ENCODE data around the gene MYO15B.

MYO15B gene

GRCh38 chr17:75571197-75571884 is 16.3 kb upstream of the MYO15B start:
- H3K4me3 ChIP-seq (ENCODE audit: control insufficient read depth, low read depth, low read length) = no peak overlapping the region
- no peak for TF ChIP-seq CTCF (IDR thresholded peaks at IDR 0.05; ENCODE audit: control insufficient read depth, insufficient read depth, low read depth, low read length, missing control alignments)
- DNase-seq (ENCODE audit: low read depth) = no peak

- H3K4me3 ChIP-seq (ENCODE audit: control insufficient read depth, low read depth, low read length) = no peak overlapping the region
- no peak for DNase-seq (ENCODE audit: low read depth)
- TF ChIP-seq CTCF (IDR thresholded peaks at IDR 0.05; ENCODE audit: control insufficient read depth, insufficient read depth, low read depth, low read length, missing control alignments) = no peak
Measured at GRCh38 chr17:75571885-75572215, 15.8 kb upstream of the MYO15B start.

- DNase-seq (ENCODE audit: low read depth) = no peak
- H3K4me3 ChIP-seq (ENCODE audit: control insufficient read depth, low read depth, low read length) = no peak overlapping the region
- TF ChIP-seq CTCF (IDR thresholded peaks at IDR 0.05; ENCODE audit: control insufficient read depth, insufficient read depth, low read depth, low read length, missing control alignments) = no peak
Measured at GRCh38 chr17:75572713-75573539, 14.7 kb upstream of the MYO15B start.

GRCh38 chr17:75573540-75573957 is 14.1 kb upstream of the MYO15B start:
- no peak for TF ChIP-seq CTCF (IDR thresholded peaks at IDR 0.05; ENCODE audit: control insufficient read depth, insufficient read depth, low read depth, low read length, missing control alignments)
- no peak for DNase-seq (ENCODE audit: low read depth)
- H3K4me3 ChIP-seq (ENCODE audit: control insufficient read depth, low read depth, low read length) = no peak overlapping the region

GRCh38 chr17:75573994-75574393 is 13.6 kb upstream of the MYO15B start:
- DNase-seq (ENCODE audit: low read depth) = no peak
- no peak for TF ChIP-seq CTCF (IDR thresholded peaks at IDR 0.05; ENCODE audit: control insufficient read depth, insufficient read depth, low read depth, low read length, missing control alignments)

GRCh38 chr17:75574404-75575036 is 13.1 kb upstream of the MYO15B start:
- no peak for TF ChIP-seq CTCF (IDR thresholded peaks at IDR 0.05; ENCODE audit: control insufficient read depth, insufficient read depth, low read depth, low read length, missing control alignments)
- no peak for DNase-seq (ENCODE audit: low read depth)
- no peak overlapping the region for H3K4me3 ChIP-seq (ENCODE audit: control insufficient read depth, low read depth, low read length)

More at GRCh38 chr17:75573994-75574393, 13.6 kb upstream of the MYO15B start:
- H3K4me3 ChIP-seq (ENCODE audit: control insufficient read depth, low read depth, low read length) = no peak overlapping the region

All from AG09309 (cell line).